HG03159 (cell line): ENCODE data around the gene SAMD13.
"Not testable (repeated sequence)": the region's sequence is repeated elsewhere in the genome, so short reads cannot be mapped to it uniquely, and the experiment has no call there.

ENCODE experiments used
- ATAC-seq: cut with Tn5 transposase; IDR thresholded peaks from one replicate; pipeline ENCODE4 v1.9.1; 2021; ENCODE audit warnings: mild to moderate bottlenecking, moderate library complexity; ENCODE audit not compliant: unreplicated experiment

The SAMD13 gene

DNA sequence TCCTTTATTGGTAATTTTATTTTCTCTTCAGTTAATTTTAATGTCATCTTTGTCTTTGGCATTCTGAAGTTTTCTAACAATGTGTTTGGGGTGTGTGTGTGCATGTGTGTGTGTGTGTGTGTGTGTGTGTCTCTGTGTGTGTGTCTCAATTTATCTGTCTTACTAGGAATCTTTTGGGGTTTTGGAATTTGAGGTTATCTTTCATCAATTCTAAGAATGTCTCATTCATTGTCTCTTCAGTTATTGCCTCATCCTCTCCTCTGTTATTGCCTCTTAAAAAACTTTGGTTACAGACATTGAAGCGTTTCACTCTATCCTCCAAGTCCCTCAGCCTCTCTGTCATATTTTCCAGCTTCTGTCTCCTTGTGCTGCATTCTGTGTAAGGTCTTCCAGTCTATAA is 18.1 kb upstream of the SAMD13 start:
- no peak for ATAC-seq

GRCh38 chr1:84286071-84286470 is 15.4 kb upstream of the SAMD13 start:
- ATAC-seq, result no peak

DNA sequence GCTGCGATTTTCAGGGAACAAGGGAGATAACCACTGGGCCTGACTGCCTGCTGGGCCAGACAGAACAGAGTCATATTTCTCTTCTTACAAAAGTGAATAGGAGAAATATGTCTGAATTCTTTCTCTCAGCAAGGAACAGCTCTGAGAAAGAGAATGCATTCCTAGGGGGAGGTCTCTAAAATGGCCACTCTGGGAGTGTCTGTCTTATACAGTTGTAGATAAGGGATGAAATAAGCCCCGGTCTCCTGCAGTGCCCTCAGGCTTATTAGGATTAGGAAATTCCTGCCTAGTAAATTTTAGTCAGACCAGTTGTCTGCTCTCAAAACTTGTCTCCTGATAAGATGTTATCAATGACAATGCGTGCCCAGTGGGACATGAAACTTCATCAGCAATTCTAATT is 14.1 kb upstream of the SAMD13 start:
- ATAC-seq, result not testable (repeated sequence)

DNA sequence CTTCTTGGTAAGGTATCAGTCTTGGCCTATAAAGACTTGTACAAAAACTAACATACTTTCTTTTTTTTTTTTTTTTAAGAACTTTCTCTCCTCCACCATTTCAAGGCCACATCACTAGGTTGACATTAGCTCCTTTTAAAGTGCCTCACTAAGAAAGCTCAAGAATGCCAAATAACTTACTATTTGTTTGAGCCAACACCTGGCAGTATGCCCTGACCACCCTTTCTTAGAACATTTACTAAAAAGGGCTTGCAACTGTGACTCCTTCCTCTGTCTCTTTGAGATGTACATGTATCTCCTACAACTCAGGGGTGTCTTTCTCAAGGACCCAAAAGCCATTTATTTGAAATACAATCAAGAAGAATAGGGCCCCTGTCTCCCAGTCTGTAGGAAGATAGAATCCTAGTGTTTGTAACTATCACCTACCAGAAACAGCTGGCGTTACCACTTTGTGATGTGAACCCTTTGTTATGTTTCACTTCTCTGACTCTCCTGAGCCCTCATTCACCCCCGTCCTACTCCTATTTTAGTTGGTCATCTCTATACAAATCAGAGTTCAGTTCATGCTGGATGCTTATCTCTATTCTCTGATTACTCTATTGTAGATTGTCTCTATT is 12.2 kb upstream of the SAMD13 start:
- no peak for ATAC-seq

GRCh38 chr1:84291882-84292655 is 9.4 kb upstream of the SAMD13 start:
- no peak for ATAC-seq

- ATAC-seq, result no peak
Measured at GRCh38 chr1:84293766-84294165, 7.7 kb upstream of the SAMD13 start.

GRCh38 chr1:84294751-84295150 is 6.8 kb upstream of the SAMD13 start:
- ATAC-seq, result no peak

GRCh38 chr1:84297546-84298244 is 3.8 kb upstream of the SAMD13 start:
- ATAC-seq, result no peak

DNA sequence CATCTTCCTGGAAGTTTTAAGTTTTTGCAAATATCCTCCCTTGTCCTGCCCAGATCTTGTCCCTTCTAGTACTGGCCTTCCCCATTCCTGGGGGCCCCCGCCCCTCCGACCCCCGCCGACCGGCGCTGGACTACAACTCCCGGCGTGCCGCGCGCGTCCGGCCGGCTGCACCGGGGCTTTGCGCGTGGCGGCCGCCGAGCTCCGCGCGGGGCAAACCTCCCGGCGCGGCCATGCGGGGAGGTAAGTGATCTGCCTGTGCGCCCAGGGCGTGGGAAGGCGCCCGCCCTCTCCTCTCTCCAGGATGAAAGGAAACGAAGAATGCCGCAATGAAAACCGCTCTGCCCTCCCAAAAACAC is 3.2 kb upstream of the SAMD13 start:
- ATAC-seq, result peak; percentile 73

DNA sequence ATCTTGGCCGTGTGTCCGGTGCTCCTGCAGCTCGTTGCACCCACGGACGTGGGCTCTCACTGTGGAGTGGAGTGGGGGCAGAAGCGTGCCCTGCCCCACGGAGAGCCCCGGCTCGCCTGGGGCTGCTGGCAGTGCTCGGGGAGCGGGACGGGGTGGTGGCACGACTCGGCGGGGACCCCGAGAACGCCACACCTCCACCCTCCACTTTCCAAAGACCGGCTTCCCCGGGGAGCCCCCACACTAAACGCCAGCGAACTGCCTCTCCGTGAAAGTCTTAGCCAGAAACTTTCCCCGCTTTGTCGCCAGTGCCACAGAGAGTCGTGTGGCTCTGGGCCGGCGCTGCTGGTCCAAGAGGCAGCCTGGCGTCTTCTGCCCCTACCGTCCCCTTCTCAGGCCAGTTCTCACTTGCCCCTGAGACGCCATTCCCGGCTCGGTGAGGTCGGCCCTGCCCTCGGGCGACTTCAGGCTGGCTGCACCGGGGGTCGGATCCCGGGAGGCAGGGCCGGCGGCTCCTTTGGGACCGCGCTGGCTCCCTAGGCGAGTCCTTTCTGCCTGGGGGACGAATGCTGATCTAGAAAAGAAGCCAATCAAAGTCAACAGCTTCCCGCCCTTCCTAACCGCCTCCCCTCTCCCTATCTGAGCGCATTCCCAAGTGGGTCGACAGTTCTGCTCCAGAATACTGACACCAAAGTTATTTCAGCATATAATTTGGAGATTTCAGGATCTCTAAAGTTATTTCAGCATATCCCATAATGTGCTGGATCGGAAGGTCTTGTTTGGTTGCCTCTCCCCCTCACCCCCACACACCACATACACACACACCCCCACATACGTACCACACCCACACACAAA is 2.6 kb upstream of the SAMD13 start:
- ATAC-seq, result peak; percentile 40

DNA sequence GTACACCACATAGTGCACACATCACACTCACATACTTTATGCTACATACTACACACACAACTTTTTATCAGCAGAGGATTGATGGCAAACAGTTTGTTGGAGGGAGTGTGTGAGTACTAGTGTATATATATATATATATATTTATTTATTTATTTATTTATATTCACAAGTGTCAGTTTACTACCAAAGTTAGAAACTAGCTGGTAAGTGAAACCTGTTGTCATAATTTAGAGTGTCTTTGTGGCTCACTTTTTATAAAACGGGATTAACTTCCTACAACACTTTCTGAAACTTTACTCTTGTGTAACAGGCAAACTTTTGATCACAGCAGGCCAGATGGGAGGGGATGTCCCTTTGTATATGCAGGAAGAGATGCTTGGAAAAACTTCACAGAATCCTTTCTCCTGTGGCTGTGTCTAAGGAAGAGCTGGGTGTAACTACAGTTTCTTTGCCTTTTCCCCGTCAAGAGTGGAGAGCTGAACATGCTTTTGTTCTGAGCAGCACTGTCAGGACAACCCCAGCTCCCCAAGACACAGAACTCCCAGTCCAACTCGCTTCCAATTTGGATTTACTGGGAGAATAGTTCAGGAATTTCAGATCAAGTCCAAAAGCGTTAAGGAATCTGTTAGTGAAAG is 1.9 kb upstream of the SAMD13 start:
- no peak for ATAC-seq

DNA sequence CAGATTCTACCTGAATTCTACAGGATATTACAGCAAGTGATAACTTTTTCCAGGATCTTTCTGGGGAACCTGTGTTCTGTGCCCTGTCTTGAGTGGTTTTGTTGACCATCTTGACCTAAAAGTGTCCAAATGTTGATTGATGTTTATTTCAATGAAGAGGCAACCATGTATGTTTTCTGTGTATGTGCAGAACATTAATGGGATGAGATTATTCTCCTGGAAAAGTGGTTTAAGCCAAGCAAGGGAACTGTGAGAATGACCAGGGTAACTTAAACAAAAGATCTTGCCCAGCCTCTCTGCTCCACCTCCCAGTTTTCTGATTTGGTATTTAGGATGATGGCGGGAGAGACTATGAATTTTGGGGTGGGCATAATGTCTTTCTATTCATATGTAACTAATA is 1.0 kb upstream of the SAMD13 start:
- ATAC-seq, result no peak

- no peak for ATAC-seq
Measured at GRCh38 chr1:84301785-84302385, 377 bp downstream of the SAMD13 start.

- no peak for ATAC-seq
Measured at GRCh38 chr1:84303314-84303830, 1.9 kb downstream of the SAMD13 start.

DNA sequence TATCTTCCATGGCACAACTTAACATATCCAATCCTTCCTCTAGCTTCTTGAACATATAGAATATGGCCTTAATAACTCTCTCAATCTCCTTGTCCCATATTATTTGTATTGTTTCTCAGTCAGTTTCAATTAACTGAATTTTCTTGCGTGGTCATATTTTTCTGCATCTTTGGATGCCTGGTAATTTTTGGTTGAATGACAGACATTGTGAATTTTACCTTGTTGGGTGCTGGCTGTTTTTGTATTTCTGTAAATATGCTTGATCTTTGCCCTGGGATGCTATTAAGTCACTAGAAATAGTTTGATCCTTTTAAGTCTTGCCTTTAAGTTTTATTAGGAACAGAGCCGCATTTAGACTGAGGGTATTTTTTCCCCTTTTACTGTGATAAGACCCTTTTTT is 5.9 kb downstream of the SAMD13 start:
- no peak for ATAC-seq

- no peak for ATAC-seq
Measured at GRCh38 chr1:84311296-84311695, 9.8 kb downstream of the SAMD13 start.

- no peak for ATAC-seq
Measured at GRCh38 chr1:84319662-84320061, 18.2 kb downstream of the SAMD13 start.

GRCh38 chr1:84327830-84328229 is 26.3 kb downstream of the SAMD13 start:
- no peak for ATAC-seq

GRCh38 chr1:84330125-84330984 is 28.8 kb downstream of the SAMD13 start:
- ATAC-seq, result no peak
